ENCODE measurements around the gene RGS10.

Gene RGS10

GRCh38 chr10:119450606-119451299, 91.8 kb downstream of the RGS10 start:
- H3K27ac ChIP-seq: no peak overlapping the region
- no peak for DNase-seq (ENCODE audit: low spot score)
- POLR2A ChIA-PET (ENCODE audit: low non-redundant PET): no interaction called here
- TF ChIP-seq, protein P1, sequence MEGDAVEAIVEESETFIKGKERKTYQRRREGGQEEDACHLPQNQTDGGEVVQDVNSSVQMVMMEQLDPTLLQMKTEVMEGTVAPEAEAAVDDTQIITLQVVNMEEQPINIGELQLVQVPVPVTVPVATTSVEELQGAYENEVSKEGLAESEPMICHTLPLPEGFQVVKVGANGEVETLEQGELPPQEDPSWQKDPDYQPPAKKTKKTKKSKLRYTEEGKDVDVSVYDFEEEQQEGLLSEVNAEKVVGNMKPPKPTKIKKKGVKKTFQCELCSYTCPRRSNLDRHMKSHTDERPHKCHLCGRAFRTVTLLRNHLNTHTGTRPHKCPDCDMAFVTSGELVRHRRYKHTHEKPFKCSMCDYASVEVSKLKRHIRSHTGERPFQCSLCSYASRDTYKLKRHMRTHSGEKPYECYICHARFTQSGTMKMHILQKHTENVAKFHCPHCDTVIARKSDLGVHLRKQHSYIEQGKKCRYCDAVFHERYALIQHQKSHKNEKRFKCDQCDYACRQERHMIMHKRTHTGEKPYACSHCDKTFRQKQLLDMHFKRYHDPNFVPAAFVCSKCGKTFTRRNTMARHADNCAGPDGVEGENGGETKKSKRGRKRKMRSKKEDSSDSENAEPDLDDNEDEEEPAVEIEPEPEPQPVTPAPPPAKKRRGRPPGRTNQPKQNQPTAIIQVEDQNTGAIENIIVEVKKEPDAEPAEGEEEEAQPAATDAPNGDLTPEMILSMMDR (conservative IDR thresholded peaks at IDR 0.05; ENCODE audit: low read depth): no peak
- CTCF ChIA-PET: no interaction called here

Data from RWPE1 (cell line).